H1 (cell line): ENCODE results near the gene PDGFB. TPM values are rescaled to one million over a fixed set of nuclear protein-coding genes. Genes with fewer than 3 reads are reported as not detected.

ENCODE experiments used
- CTCF ChIA-PET: fragments of 300-600 bp; sonication (Branson Sonifier 250); formaldehyde crosslinking; loops from one replicate; lab custom pipeline; 2021; ENCODE audit not compliant: partially characterized antibody; lab: Charles Lee
- POLR2A ChIA-PET: fragments of 300-600 bp; sonication (Branson Sonifier 250); formaldehyde crosslinking; loops from one replicate; lab custom pipeline; 2021; ENCODE audit warnings: inconsistent platforms; ENCODE audit not compliant: partially characterized antibody; lab: Charles Lee
- DNase-seq, 2 experiments: peaks; one replicate each; pipeline versions ENCODE4 v3.0.0 to v3.0.0-alpha.2; 2010 to 2022; ENCODE audit warnings: low spot score in 2 of 2, low read depth in 1 of 2, mixed read lengths in 1 of 2
- FAIRE-seq: peaks from 2 replicates; lab custom pipeline; 2011; peaks lifted over from hg19 to GRCh38; lab: Jason Lieb, UNC
- H2AFZ ChIP-seq: 2 replicates; pipeline ENCODE4 v1.8.1; 2012; ENCODE audit warnings: low read length, inconsistent platforms
- H2AK5ac ChIP-seq: 2 replicates; pipeline ENCODE4 v1.6.1; 2013; ENCODE audit warnings: low read depth, low read length
- H2BK120ac ChIP-seq: replicated peaks from 2 replicates; pipeline ENCODE3; 2013; ENCODE audit warnings: low read depth, low read length, inconsistent platforms
- H2BK12ac ChIP-seq: 2 replicates; pipeline ENCODE4 v1.6.1; 2013; ENCODE audit warnings: low read depth, low read length
- H2BK15ac ChIP-seq: 2 replicates; pipeline ENCODE4 v1.6.1; 2013; ENCODE audit warnings: low read length
- H2BK20ac ChIP-seq: 2 replicates; pipeline ENCODE4 v1.6.1; 2013; ENCODE audit warnings: low read length
- H2BK5ac ChIP-seq: 2 replicates; pipeline ENCODE4 v1.6.1; 2013; ENCODE audit warnings: low read depth, low read length
- H3K14ac ChIP-seq: 2 replicates; pipeline ENCODE4 v1.6.1; 2013; ENCODE audit warnings: inconsistent platforms; ENCODE audit not compliant: insufficient read length
- H3K18ac ChIP-seq: 2 replicates; pipeline ENCODE4 v1.6.1; 2013; ENCODE audit warnings: low read length; ENCODE audit errors: extremely low read depth
- H3K23ac ChIP-seq: 2 replicates; pipeline ENCODE4 v1.6.1; 2013; ENCODE audit warnings: inconsistent platforms; ENCODE audit not compliant: insufficient read length
- H3K23me2 ChIP-seq: 2 replicates; pipeline ENCODE4 v1.6.1; 2013; ENCODE audit warnings: low read depth, low read length
- H3K27ac ChIP-seq: 2 replicates; pipeline ENCODE4 v1.6.1; 2011; ENCODE audit warnings: low read depth, low read length, inconsistent platforms
- H3K27me3 ChIP-seq, 4 experiments: replicated peaks in 1 of 4; 1 replicate in 1 of 4; 2 replicates in 3 of 4; pipeline versions ENCODE4 v1.6.1 to v1.8.1; 2011 to 2013; ENCODE audit warnings: low read length in 3 of 4, mild to moderate bottlenecking in 3 of 4, inconsistent platforms in 2 of 4, mixed read lengths in 2 of 4, moderate library complexity in 1 of 4; ENCODE audit not compliant: control insufficient read depth in 3 of 4, insufficient read depth in 3 of 4; ENCODE audit errors: extremely low read depth in 1 of 4
- H3K36me3 ChIP-seq, 4 experiments: 2 replicates each; pipeline versions ENCODE4 v1.6.1 to v1.8.1; 2011 to 2013; ENCODE audit warnings: mild to moderate bottlenecking in 4 of 4, low read length in 3 of 4, moderate library complexity in 2 of 4, control low read depth in 1 of 4, inconsistent platforms in 1 of 4; ENCODE audit not compliant: insufficient read depth in 4 of 4, control insufficient read depth in 2 of 4
- H3K4ac ChIP-seq: replicated peaks from 2 replicates; pipeline ENCODE3; 2013; ENCODE audit warnings: low read length, low read depth, mixed read lengths, inconsistent platforms; ENCODE audit not compliant: insufficient read length
- H3K4me1 ChIP-seq, 4 experiments: replicated peaks in 1 of 4; 1 replicate in 1 of 4; 2 replicates in 3 of 4; pipeline versions ENCODE4 v1.6.1 to v1.8.1; 2011 to 2013; ENCODE audit warnings: low read length in 3 of 4, inconsistent platforms in 2 of 4, mixed read lengths in 1 of 4; ENCODE audit not compliant: insufficient read depth in 4 of 4, control insufficient read depth in 3 of 4
- H3K4me2 ChIP-seq, 2 experiments: 2 replicates each; pipeline versions ENCODE4 v1.6.1 to v1.8.1; 2011 to 2013; ENCODE audit warnings: low read depth in 2 of 2, low read length in 2 of 2, control low read depth in 1 of 2, inconsistent platforms in 1 of 2, mild to moderate bottlenecking in 1 of 2; ENCODE audit not compliant: insufficient read depth in 1 of 2
- H3K4me3 ChIP-seq, 4 experiments: fragments of 200-600, 300-600 bp in 1 of 4; sonication (generic), shearing (Covaris generic), sonication (Bioruptor Twin) in 1 of 4; 2 replicates each; pipeline versions ENCODE4 v1.5.1 to v1.8.1; 2011 to 2016; ENCODE audit warnings: low read length in 4 of 4, low read depth in 3 of 4, control low read depth in 2 of 4, inconsistent platforms in 2 of 4, mild to moderate bottlenecking in 2 of 4, mixed read lengths in 1 of 4, moderate library complexity in 1 of 4; ENCODE audit not compliant: insufficient read depth in 2 of 4; ENCODE audit errors: extremely low read depth in 1 of 4
- H3K56ac ChIP-seq: replicated peaks from 2 replicates; pipeline ENCODE3; 2013; ENCODE audit warnings: low read depth, mild to moderate bottlenecking, mixed read lengths, low read length, inconsistent platforms; ENCODE audit not compliant: insufficient read length
- H3K79me1 ChIP-seq: 2 replicates; pipeline ENCODE4 v1.6.1; 2013; ENCODE audit warnings: low read depth, low read length, control low read depth
- H3K79me2 ChIP-seq, 2 experiments: 2 replicates each; pipeline versions ENCODE4 v1.6.1 to v1.8.1; 2012 to 2013; ENCODE audit warnings: low read length in 2 of 2, mild to moderate bottlenecking in 2 of 2, inconsistent platforms in 1 of 2; ENCODE audit not compliant: insufficient read depth in 2 of 2, control insufficient read depth in 1 of 2
- H3K9ac ChIP-seq, 4 experiments: replicated peaks in 1 of 4; 1 replicate in 1 of 4; 2 replicates in 3 of 4; pipeline versions ENCODE4 v1.6.1 to v1.8.1; 2011 to 2013; ENCODE audit warnings: low read depth in 3 of 4, low read length in 3 of 4, control low read depth in 2 of 4, mild to moderate bottlenecking in 2 of 4, moderate library complexity in 2 of 4, inconsistent platforms in 1 of 4; ENCODE audit errors: extremely low read depth in 1 of 4
- H3K9me3 ChIP-seq, 2 experiments: 2 replicates each; pipeline versions ENCODE4 v1.6.1 to v1.8.1; 2012 to 2013; ENCODE audit warnings: mild to moderate bottlenecking in 2 of 2, moderate library complexity in 2 of 2, control low read depth in 1 of 2, inconsistent platforms in 1 of 2, low read depth in 1 of 2, low read length in 1 of 2, mixed read lengths in 1 of 2; ENCODE audit not compliant: insufficient read depth in 2 of 2
- H4K20me1 ChIP-seq, 2 experiments: replicated peaks in 1 of 2; 2 replicates each; pipeline versions ENCODE3 to v1.8.1; 2011 to 2013; ENCODE audit warnings: inconsistent platforms in 2 of 2, low read length in 2 of 2, mild to moderate bottlenecking in 1 of 2; ENCODE audit not compliant: insufficient read depth in 2 of 2, control insufficient read depth in 1 of 2
- H4K5ac ChIP-seq: 2 replicates; pipeline ENCODE4 v1.6.1; 2013; ENCODE audit warnings: low read length, low read depth, mixed read lengths, inconsistent platforms; ENCODE audit not compliant: insufficient read length
- H4K8ac ChIP-seq: 2 replicates; pipeline ENCODE4 v1.8.0; 2013; ENCODE audit warnings: mild to moderate bottlenecking, moderate library complexity, low read length, inconsistent platforms; ENCODE audit not compliant: insufficient read depth; ENCODE audit errors: extremely low read depth
- H4K91ac ChIP-seq: replicated peaks from 2 replicates; pipeline ENCODE3; 2013; ENCODE audit warnings: low read length, mixed read lengths, inconsistent platforms; ENCODE audit not compliant: insufficient read length
- CBX8 ChIP-seq: fragments of 300-800, 300-1000 bp; sonication (generic); IDR thresholded peaks from 2 replicates; pipeline ENCODE4 v1.7.1; 2016; ENCODE audit warnings: low read depth, low read length, borderline replicate concordance
- CHD2 ChIP-seq: IDR thresholded peaks from 2 replicates; pipeline ENCODE4 v1.6.1; 2012; ENCODE audit warnings: low read length, improper control_type of control experiment
- CREB1 ChIP-seq: IDR thresholded peaks from 2 replicates; pipeline ENCODE4 v1.6.1; 2012; ENCODE audit warnings: inconsistent platforms
- KDM1A ChIP-seq: fragments of 200-600, 300-600 bp; sonication (generic); IDR thresholded peaks from 2 replicates; pipeline ENCODE4 v1.7.1; 2016; ENCODE audit warnings: mild to moderate bottlenecking, low read length, borderline replicate concordance
- MAFK ChIP-seq: IDR thresholded peaks from 2 replicates; pipeline ENCODE4 v1.6.1; 2012; ENCODE audit warnings: low read depth, mild to moderate bottlenecking, improper control_type of control experiment, low read length
- NRF1 ChIP-seq: IDR thresholded peaks from 2 replicates; pipeline ENCODE4 v1.6.1; 2011; ENCODE audit warnings: mild to moderate bottlenecking, low read depth, low read length, improper control_type of control experiment
- POU5F1 ChIP-seq: IDR thresholded peaks from 2 replicates; pipeline ENCODE4 v1.6.1; 2011; ENCODE audit warnings: low read depth, mild to moderate bottlenecking, low read length, moderate library complexity
- RAD21 ChIP-seq, 2 experiments: IDR thresholded peaks in 1 of 2; conservative IDR thresholded peaks in 1 of 2; 2 replicates each; pipeline ENCODE4 v1.6.1; 2011; ENCODE audit warnings: low read depth in 2 of 2, low read length in 2 of 2, improper control_type of control experiment in 1 of 2, inconsistent platforms in 1 of 2, mild to moderate bottlenecking in 1 of 2, moderate library complexity in 1 of 2
- SIN3A ChIP-seq, 2 experiments: IDR thresholded peaks in 1 of 2; conservative IDR thresholded peaks in 1 of 2; 2 replicates each; pipeline ENCODE4 v1.6.1; 2011 to 2012; ENCODE audit warnings: low read length in 2 of 2, improper control_type of control experiment in 1 of 2, low read depth in 1 of 2, mild to moderate bottlenecking in 1 of 2
- SIX5 ChIP-seq: IDR thresholded peaks from 2 replicates; pipeline ENCODE4 v1.6.1; 2011; ENCODE audit warnings: mild to moderate bottlenecking, low read depth, low read length
- TAF1 ChIP-seq: IDR thresholded peaks from 2 replicates; pipeline ENCODE4 v1.6.1; 2011; ENCODE audit warnings: mild to moderate bottlenecking, low read depth, low read length
- YY1 ChIP-seq: IDR thresholded peaks from 2 replicates; pipeline ENCODE4 v1.6.1; 2011; ENCODE audit warnings: low read depth, mild to moderate bottlenecking, low read length
- WGBS, 2 experiments: shearing (Covaris generic) in 1 of 2; methylation state at CpG; one replicate each; pipeline versions ENCODE4 v1.1.6 to v1.1.7; 2013 to 2015; ENCODE audit warnings: low lambda C conversion rate in 2 of 2, mixed read lengths in 2 of 2, inconsistent platforms in 1 of 2, low coverage in 1 of 2, missing lambda C conversion rate in 1 of 2; ENCODE audit not compliant: insufficient replicate concordance in 2 of 2, insufficient coverage in 1 of 2, insufficient read length in 1 of 2; ENCODE audit errors: extremely low coverage in 1 of 2, missing lambda C conversion rate in 1 of 2; 5-methylcytosine and 5-hydroxymethylcytosine counted together
- polyA plus RNA-seq, 7 experiments: library from polyadenylated mRNA; depleted of rRNA in 3 of 7; stranded (reverse) in 5 of 7; unstranded in 2 of 7; fragments of >200 nt in 5 of 7; fragments of 200-250 nt in 2 of 7; gene quantifications; 1 replicate in 5 of 7; 2 replicates in 1 of 7; 4 replicates in 1 of 7; pipeline versions ENCODE4 v1.2.1 to v1.2.3, GENCODE V29; 2011 to 2013; ENCODE audit warnings: missing spikeins in 2 of 7, mixed read lengths in 2 of 7
- total RNA-seq: library from RNA; stranded (reverse); fragmentation: NEBNext Ultra II Directional; extraction: Animal tissue kit (Norgen Biotek cat#: 25700); gene quantifications from 2 replicates; pipeline ENCODE4 v1.2.1, GENCODE V29; 2021

Gene PDGFB
- total and polyA plus RNA-seq, 2 of the 8 experiments (the other 6 are each of a cell fraction or from before 2014, with no cell fraction given): 3.9 to 8.5 TPM

- DNase-seq (no peak), FAIRE-seq (no peak)
- no peaks in the 10 kb centered on the region for H3K79me2 ChIP-seq
- TF ChIP-seq CBX8 (no peak), YY1 (no peak), POU5F1 (no peak), SIX5 (no peak), SIN3A (conservative IDR thresholded peaks at IDR 0.05 in 1 of 2, IDR thresholded peaks at IDR 0.05 in 1 of 2; ENCODE audit: low read depth in 1 of 2, low read length in 2 of 2) (no peak), MAFK (no peak), KDM1A (no peak), CHD2 (no peak), CREB1 (no peak), TAF1 (no peak), RAD21 (IDR thresholded peaks at IDR 0.05 in 1 of 2, conservative IDR thresholded peaks at IDR 0.05 in 1 of 2; ENCODE audit: low read depth in 2 of 2, low read length in 2 of 2) (no peak), NRF1 (no peak)
- no peak overlapping the region for H3K4me2 ChIP-seq
- H4K5ac ChIP-seq: no peak overlapping the region
- no peak overlapping the region for H3K27ac ChIP-seq
- H2BK15ac ChIP-seq: no peak overlapping the region
- no peak overlapping the region for H3K4ac ChIP-seq
- no peaks in the 10 kb centered on the region for H3K79me1 ChIP-seq
- H3K4me3 ChIP-seq: no peak overlapping the region
- peaks cover 3 to 7% of the 10 kb centered on the region in 2 experiments; a peak in 2 of 4 replicates for H3K9me3 ChIP-seq
- no peak overlapping the region for H4K91ac ChIP-seq
- H3K9ac ChIP-seq: no peak overlapping the region
- no peak overlapping the region for H2BK120ac ChIP-seq
- 0 out of 2 replicates have a peak overlapping the region, but pooled peaks have one; percentile 60 for H2BK12ac ChIP-seq
- no peaks in the 10 kb centered on the region for H3K36me3 ChIP-seq
- no peak overlapping the region for H4K8ac ChIP-seq
- CTCF ChIA-PET: interaction anchor here (0.6 to 1.9 kb wide), 2 partner anchors 30 to 138 kb away, joined by 3 to 5 read pairs; no protein-coding TSS in a partner anchor
- no peak overlapping the region for H3K18ac ChIP-seq
- 0 out of 2 replicates have a peak overlapping the region, but pooled peaks have one; percentile 2 for H2AK5ac ChIP-seq
- no peak overlapping the region for H2BK20ac ChIP-seq
- H3K56ac ChIP-seq: no peak overlapping the region
- H3K4me1 ChIP-seq: peaks cover 0 to 10% (median 7%) of the 10 kb centered on the region in 4 experiments; a peak in 6 of 7 replicates
- no peak overlapping the region for H3K14ac ChIP-seq
- H4K20me1 ChIP-seq: no peaks in the 10 kb centered on the region
- 89% methylated on average over 12 of the region's 12 CpGs; no CpG with 5 or more reads in 1 of the 2 experiments for WGBS, 2 experiments
- H2BK5ac ChIP-seq: no peak overlapping the region
- POLR2A ChIA-PET: interaction anchor here (1.3 to 37.3 kb wide), 3 partner anchors 8 to 40 kb away, joined by 3 to 692 read pairs (median 4); partner anchors contain the start of gene RPL3
- H2AFZ ChIP-seq: no peak overlapping the region
- no peak overlapping the region for H3K23ac ChIP-seq
- H3K23me2 ChIP-seq: no peaks in the 10 kb centered on the region
- H3K27me3 ChIP-seq: no peaks in the 10 kb centered on the region
Observed at GRCh38 chr22:39276440-39277141, 31.8 kb upstream of the PDGFB start.
